HPDE6-E6E7 (cell line): ENCODE measurements around the gene GALNT2.

Experiments used
- DNase-seq: peaks from one replicate; pipeline ENCODE4 v3.0.0; 2011; ENCODE audit warnings: missing footprints; ENCODE audit errors: extremely low spot score

The GALNT2 gene

GRCh38 chr1:230163719-230164118 lies 96.7 kb downstream of the GALNT2 start:
- no peak for DNase-seq

- no peak for DNase-seq
Measured at GRCh38 chr1:230165536-230165935, 98.5 kb downstream of the GALNT2 start.

- no peak for DNase-seq
Measured at GRCh38 chr1:230166366-230167132, 99.5 kb downstream of the GALNT2 start.

GRCh38 chr1:230167419-230167852 lies 100.4 kb downstream of the GALNT2 start:
- DNase-seq = peak; percentile 21

GRCh38 chr1:230169454-230170152 lies 102.6 kb downstream of the GALNT2 start:
- no peak for DNase-seq

- DNase-seq = no peak
Measured at GRCh38 chr1:230170153-230170547, 103.1 kb downstream of the GALNT2 start.

GRCh38 chr1:230170622-230171021 lies 103.6 kb downstream of the GALNT2 start:
- no peak for DNase-seq

- no peak for DNase-seq
Measured at GRCh38 chr1:230171356-230172015, 104.4 kb downstream of the GALNT2 start.

- DNase-seq = no peak
Measured at GRCh38 chr1:230172016-230172537, 105.0 kb downstream of the GALNT2 start.

- no peak for DNase-seq
Measured at GRCh38 chr1:230173187-230173975, 106.3 kb downstream of the GALNT2 start.

GRCh38 chr1:230174041-230174440 lies 107.0 kb downstream of the GALNT2 start:
- DNase-seq = no peak

GRCh38 chr1:230174471-230175162 lies 107.6 kb downstream of the GALNT2 start:
- no peak for DNase-seq

GRCh38 chr1:230175163-230175747 lies 108.2 kb downstream of the GALNT2 start:
- no peak for DNase-seq

- no peak for DNase-seq
Measured at GRCh38 chr1:230175839-230176238, 108.8 kb downstream of the GALNT2 start.

- DNase-seq = no peak
Measured at GRCh38 chr1:230176326-230176725, 109.3 kb downstream of the GALNT2 start.

GRCh38 chr1:230176871-230177411 lies 109.9 kb downstream of the GALNT2 start:
- DNase-seq = no peak

GRCh38 chr1:230179249-230179648 lies 112.2 kb downstream of the GALNT2 start:
- no peak for DNase-seq

GRCh38 chr1:230185076-230186001 lies 118.3 kb downstream of the GALNT2 start:
- DNase-seq = no peak
